Measurements from ENCODE around the gene SLC2A1.
"Not testable (repeated sequence)": the region's sequence is repeated elsewhere in the genome, so short reads cannot be mapped to it uniquely, and the experiment has no call there.

Gene SLC2A1

GRCh38 chr1:42908046-42908445 lies 50.6 kb downstream of the SLC2A1 start:
- DNase-seq: no peak

DNA sequence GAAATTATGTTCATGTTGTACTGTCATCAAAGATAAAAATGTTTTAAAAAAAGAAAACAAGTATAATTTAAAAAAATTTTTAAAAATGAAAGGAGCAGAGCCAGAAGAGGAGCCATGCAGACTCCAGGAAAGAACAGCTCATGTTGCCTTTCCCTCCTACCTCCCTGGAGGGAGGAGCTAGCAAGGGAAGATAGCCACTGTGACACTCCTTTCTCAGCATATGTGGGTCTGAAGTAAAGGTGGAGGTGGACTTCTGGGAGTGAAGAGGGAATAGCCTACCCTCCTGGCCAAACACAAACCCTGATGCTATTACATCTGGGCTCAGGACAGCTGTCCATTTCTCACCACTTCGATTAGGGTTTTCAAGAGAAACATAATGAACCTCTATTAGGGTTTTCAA lies 54.2 kb downstream of the SLC2A1 start:
- DNase-seq: no peak

DNA sequence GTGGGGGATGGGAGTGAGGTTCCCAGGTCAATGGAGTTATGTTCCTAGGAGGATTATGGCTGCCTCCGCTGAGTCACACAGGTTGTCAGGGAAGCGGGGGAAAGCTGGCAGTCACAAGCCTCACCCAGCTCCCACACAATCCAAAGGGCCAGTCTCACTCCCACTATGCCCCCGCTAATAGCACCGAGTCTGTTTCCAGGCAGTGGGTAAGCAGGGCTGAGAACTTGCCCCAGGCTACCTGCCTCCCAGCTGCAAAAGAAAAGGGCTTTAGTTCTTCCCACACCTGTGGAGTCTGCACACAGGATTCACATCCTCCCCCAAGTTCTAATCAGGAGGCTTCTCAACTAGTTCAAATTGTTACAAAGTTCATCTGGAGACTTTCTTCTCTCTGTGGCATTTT lies 58.7 kb downstream of the SLC2A1 start:
- not testable (repeated sequence) for DNase-seq

- DNase-seq: peak in 1 of 51 donors; percentile 2
These were observed 67.1 kb downstream of the SLC2A1 start for GRCh38 chr1:42891465-42892138.

- no peak for DNase-seq
These were observed 69.4 kb downstream of the SLC2A1 start for GRCh38 chr1:42889264-42889663.

GRCh38 chr1:42888013-42888633 lies 70.5 kb downstream of the SLC2A1 start:
- no peak for DNase-seq

DNA sequence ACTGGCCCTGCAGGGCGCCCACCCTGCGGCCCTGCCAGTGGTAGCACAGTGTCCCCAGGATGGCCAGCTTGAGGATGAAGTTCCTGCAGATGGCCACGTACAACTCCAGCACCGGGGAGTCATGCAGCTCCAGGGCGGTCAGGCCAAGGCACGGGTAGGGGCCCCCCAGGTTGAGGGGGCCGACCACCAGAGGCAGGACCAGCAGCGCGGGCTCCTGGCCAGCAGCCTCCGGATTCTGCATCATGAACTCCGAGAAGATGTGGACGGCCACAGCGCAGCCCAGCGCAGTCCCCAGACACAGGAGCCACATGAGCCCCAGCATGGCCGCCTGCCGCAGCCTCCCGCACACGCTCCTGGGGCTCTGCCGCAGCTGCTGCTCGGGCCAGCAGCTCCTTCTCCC lies 71.3 kb downstream of the SLC2A1 start:
- no peak for DNase-seq

- no peak for DNase-seq
These were observed 71.9 kb downstream of the SLC2A1 start for GRCh38 chr1:42886800-42887199.

DNA sequence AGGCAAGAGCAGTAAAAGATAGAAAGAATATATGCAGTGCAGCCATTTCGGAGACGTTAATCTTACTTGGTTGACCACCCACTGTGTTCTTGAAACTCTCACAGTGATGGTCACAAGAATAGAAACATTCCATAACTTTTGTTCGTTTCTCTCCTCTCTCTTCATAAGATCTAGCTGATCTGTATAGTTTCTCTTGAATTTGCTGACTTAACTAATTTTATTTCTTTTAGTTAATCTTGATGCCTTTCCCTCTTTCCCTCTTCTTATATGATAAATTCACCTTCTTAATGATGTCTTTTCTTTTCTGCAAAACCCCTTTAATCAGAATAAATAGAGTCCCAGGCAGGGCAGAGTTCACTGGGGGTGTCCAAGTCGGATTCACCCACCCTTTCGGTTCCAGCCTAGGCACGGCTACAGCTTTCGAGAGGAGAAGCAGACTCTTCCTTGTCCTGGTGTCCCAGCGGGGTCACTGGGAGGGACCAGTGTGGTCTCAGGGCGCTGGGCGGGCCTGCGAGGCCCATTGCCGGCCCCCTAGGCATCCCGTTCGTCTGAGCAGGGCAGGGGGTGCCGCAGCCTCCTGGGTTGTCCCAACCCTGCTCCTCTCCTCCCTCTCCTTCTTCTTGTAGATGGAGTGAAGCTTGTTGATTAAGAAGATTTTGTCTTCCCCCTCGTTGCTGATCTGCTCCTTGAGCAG lies 72.5 kb downstream of the SLC2A1 start:
- DNase-seq: no peak

DNA sequence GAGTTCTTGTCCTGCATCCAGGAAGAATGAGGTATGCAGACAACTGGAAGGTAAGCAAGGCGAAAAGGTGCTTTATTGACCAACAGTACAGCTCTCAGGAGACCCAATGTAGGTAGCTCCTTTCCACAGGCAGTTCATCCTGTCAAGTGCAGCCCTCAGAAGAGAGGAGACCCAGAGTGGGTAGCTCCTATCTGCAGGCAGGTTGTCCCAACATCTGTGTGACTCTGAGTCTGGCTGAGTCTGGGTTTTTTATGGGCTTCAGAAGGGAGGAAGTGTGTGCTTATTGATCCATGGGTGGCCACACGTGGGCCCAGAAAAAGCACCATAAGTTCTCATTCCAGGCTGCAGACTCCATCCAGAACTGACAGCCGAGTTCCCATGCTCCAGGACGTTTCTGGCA lies 78.3 kb downstream of the SLC2A1 start:
- no peak for DNase-seq

DNA sequence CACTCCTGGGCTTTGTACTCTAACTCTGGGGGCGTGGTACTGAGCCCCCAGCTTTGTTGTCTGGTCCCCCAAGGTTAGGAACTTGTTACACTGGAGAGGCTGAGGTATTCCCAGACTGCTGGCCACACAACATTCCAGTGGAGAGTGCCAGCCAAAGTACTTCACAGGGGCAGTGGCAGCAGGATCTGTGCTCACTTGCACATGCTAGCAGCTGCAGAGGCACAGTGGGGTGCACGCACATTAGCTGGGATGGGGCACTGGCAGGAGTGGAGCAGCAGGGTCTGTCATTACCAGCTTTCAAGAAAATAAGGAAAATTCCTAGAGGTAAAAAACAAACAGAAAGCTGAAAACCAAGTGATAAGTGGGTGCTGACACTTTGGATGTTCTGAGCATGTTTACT lies 81.3 kb downstream of the SLC2A1 start:
- no peak for DNase-seq

DNA sequence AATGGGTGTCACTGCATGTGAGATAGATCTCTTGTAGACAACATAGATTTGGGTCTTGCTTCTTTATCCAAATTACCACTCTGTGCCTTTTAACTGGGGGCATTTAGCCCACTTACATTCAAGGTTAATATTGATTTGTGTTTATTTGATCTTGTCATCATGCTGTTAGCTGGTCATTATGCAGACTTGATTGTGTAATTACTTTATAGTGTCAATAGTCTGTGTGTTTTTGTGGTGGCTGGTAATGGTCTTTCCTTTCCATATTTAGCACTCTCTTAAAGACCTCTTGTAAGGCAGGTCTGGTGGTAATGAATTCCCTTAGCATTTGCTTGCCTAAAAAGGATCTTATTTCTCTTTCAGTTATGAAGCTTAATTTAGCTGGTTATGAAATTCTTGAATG lies 82.7 kb downstream of the SLC2A1 start:
- DNase-seq: no peak

Data from hypothalamus (tissue), 51 donors.